Esophagus squamous epithelium (tissue), 5 donors: ENCODE results near the gene MAPKAPK3. TPM values are rescaled to one million over a fixed set of nuclear protein-coding genes. Genes with fewer than 3 reads are reported as not detected.
"Not testable (repeated sequence)": the region's sequence is repeated elsewhere in the genome, so short reads cannot be mapped to it uniquely, and the experiment has no call there.

Source experiments
- DNase-seq: peaks from one replicate; lab custom pipeline; 2025; lab: John Stamatoyannopoulos, UW
- H3K27ac ChIP-seq, 4 donors: fragments of 200-600 bp; sonication (generic); one replicate each; pipeline ENCODE4 v1.5.1; 2016 to 2019; ENCODE audit warnings: mild to moderate bottlenecking in 1 of 4
- H3K27me3 ChIP-seq, 4 donors: fragments of 200-600 bp; sonication (generic); 1 replicate in 3 of 4; 2 replicates in 1 of 4; pipeline versions ENCODE4 v1.5.1 to v1.6.0; 2017 to 2021; ENCODE audit warnings: antibody characterized with exemption in 1 of 4
- H3K36me3 ChIP-seq, 3 donors: fragments of 200-600 bp; sonication (generic); one replicate each; pipeline ENCODE4 v1.5.1; 2016 to 2019
- H3K4me1 ChIP-seq, 3 donors: fragments of 200-600 bp; sonication (generic); one replicate each; pipeline ENCODE4 v1.5.1; 2017 to 2019
- H3K4me3 ChIP-seq, 4 donors: fragments of 200-600 bp; sonication (generic); 1 replicate in 3 of 4; 2 replicates in 1 of 4; pipeline ENCODE4 v1.5.1; 2016 to 2019; ENCODE audit warnings: mild to moderate bottlenecking in 2 of 4, moderate library complexity in 1 of 4
- H3K9me3 ChIP-seq, 3 donors: fragments of 200-600 bp; sonication (generic); one replicate each; pipeline ENCODE4 v1.5.1; 2016 to 2019
- CTCF ChIP-seq, 6 experiments: fragments of 450-650 bp in 4 of 6; fragments of 200-600 bp in 2 of 6; sonication (generic) in 2 of 6; IDR thresholded peaks; one replicate each; pipeline ENCODE4 v1.5.1; 2016 to 2019; ENCODE audit warnings: antibody characterized with exemption in 6 of 6, mild to moderate bottlenecking in 4 of 6, moderate library complexity in 4 of 6
- POLR2A ChIP-seq, 4 donors: fragments of 450-650 bp; IDR thresholded peaks; one replicate each; pipeline ENCODE4 v1.6.1; 2017; ENCODE audit warnings: antibody characterized with exemption in 4 of 4, mild to moderate bottlenecking in 4 of 4, moderate library complexity in 3 of 4
- WGBS, 2 donors: methylation state at CpG; one replicate each; pipeline ENCODE4 v1.1.5; 2018; 5-methylcytosine and 5-hydroxymethylcytosine counted together
- intact Hi-C: fragments of 100-400 bp; cut with DNase I; formaldehyde crosslinking; loops from one replicate; pipeline ENCODE4 v1.15.0; 2022
- total RNA-seq, 4 donors: library from RNA; depleted of rRNA; stranded (reverse); fragments of >200 nt; gene quantifications; one replicate each; pipeline ENCODE4 v1.1.0, GENCODE V29; 2016
- donor health status: DM: yes; HTN: yes; CAD: no.

The MAPKAPK3 gene
- total RNA-seq, 4 donors from 2014 or later: 46.5 to 65.6 (median 52.3) TPM

GRCh38 chr3:50658831-50659230 lies 41.9 kb downstream of the MAPKAPK3 start:
- H3K27me3 ChIP-seq: no peaks in the 10 kb centered on the region
- no peak overlapping the region for H3K27ac ChIP-seq
- TF ChIP-seq POLR2A (IDR thresholded peaks at IDR 0.05): no peak
- TF ChIP-seq CTCF (IDR thresholded peaks at IDR 0.05): no peak
- DNase-seq: no peak
- no peaks in the 10 kb centered on the region for H3K36me3 ChIP-seq
- H3K4me3 ChIP-seq: no peak overlapping the region
- H3K9me3 ChIP-seq: no peaks in the 10 kb centered on the region
- peaks cover 0 to 3% (median 0%) of the 10 kb centered on the region in 3 donors for H3K4me1 ChIP-seq
- intact Hi-C loops: no loop called here
- 100% methylated on average over 1 of the region's 3 CpGs; no CpG with 5 or more reads in 1 of the 2 donors for WGBS, 2 donors

- intact Hi-C loops: no loop called here
- no peak overlapping the region for H3K27ac ChIP-seq
- DNase-seq: no peak
- no peaks in the 10 kb centered on the region for H3K36me3 ChIP-seq
- TF ChIP-seq CTCF (IDR thresholded peaks at IDR 0.05) (no peak), POLR2A (IDR thresholded peaks at IDR 0.05) (no peak)
- no peaks in the 10 kb centered on the region for H3K4me1 ChIP-seq
- no peak overlapping the region for H3K4me3 ChIP-seq
- H3K27me3 ChIP-seq: no peaks in the 10 kb centered on the region
- whole genome bisulfite sequencing, 2 donors: 65 to 71% methylated on average over 6 to 8 of the region's 10 CpGs
- no peaks in the 10 kb centered on the region for H3K9me3 ChIP-seq
Measured at GRCh38 chr3:50660386-50660785, 43.4 kb downstream of the MAPKAPK3 start.

GRCh38 chr3:50661321-50661837 lies 44.4 kb downstream of the MAPKAPK3 start:
- DNase-seq: no peak
- intact Hi-C loops: no loop called here
- Histone ChIP-seq H3K27me3 (no peaks in the 10 kb centered on the region), H3K36me3 (no peaks in the 10 kb centered on the region), H3K4me3 (no peak overlapping the region), H3K4me1 (no peaks in the 10 kb centered on the region), H3K27ac (no peak overlapping the region), H3K9me3 (no peaks in the 10 kb centered on the region)
- WGBS, 2 donors: 38 to 78% methylated on average over 1 to 6 of the region's 6 CpGs
- TF ChIP-seq POLR2A (IDR thresholded peaks at IDR 0.05) (no peak), CTCF (IDR thresholded peaks at IDR 0.05) (no peak)

- Histone ChIP-seq H3K36me3 (no peaks in the 10 kb centered on the region), H3K27ac (no peak overlapping the region), H3K4me1 (no peaks in the 10 kb centered on the region), H3K27me3 (no peaks in the 10 kb centered on the region), H3K4me3 (no peak overlapping the region), H3K9me3 (no peaks in the 10 kb centered on the region)
- WGBS, 2 donors: 13 to 41% methylated on average over 2 of the region's 2 CpGs
- intact Hi-C loops: no loop called here
- no peak for TF ChIP-seq POLR2A (IDR thresholded peaks at IDR 0.05)
- no peak for TF ChIP-seq CTCF (IDR thresholded peaks at IDR 0.05)
- no peak for DNase-seq
Measured at GRCh38 chr3:50662408-50662807, 45.5 kb downstream of the MAPKAPK3 start.

- DNase-seq: no peak
- Histone ChIP-seq H3K4me3 (no peak overlapping the region), H3K9me3 (no peaks in the 10 kb centered on the region), H3K27ac (no peak overlapping the region), H3K27me3 (no peaks in the 10 kb centered on the region), H3K4me1 (no peaks in the 10 kb centered on the region), H3K36me3 (no peaks in the 10 kb centered on the region)
- 77 to 87% methylated on average over 5 of the region's 5 CpGs for WGBS, 2 donors
- intact Hi-C loops: no loop called here
- TF ChIP-seq CTCF (IDR thresholded peaks at IDR 0.05): no peak
- TF ChIP-seq POLR2A (IDR thresholded peaks at IDR 0.05): no peak
Measured at GRCh38 chr3:50665081-50665840, 48.3 kb downstream of the MAPKAPK3 start.

- H3K27me3 ChIP-seq, H3K4me1 ChIP-seq, intact Hi-C loops, H3K36me3 ChIP-seq, H3K27ac ChIP-seq, H3K9me3 ChIP-seq, DNase-seq, H3K4me3 ChIP-seq: not testable (repeated sequence)
- 68 to 87% methylated on average over 3 to 7 of the region's 9 CpGs for WGBS, 2 donors
Measured at GRCh38 chr3:50665841-50666115, 48.8 kb downstream of the MAPKAPK3 start.
